SW480 (cell line): ENCODE data around the gene ATP8B4.
"Not testable (repeated sequence)": the region's sequence is repeated elsewhere in the genome, so short reads cannot be mapped to it uniquely, and the experiment has no call there.

Source experiments
- DNase-seq: peaks from one replicate; pipeline ENCODE4 v3.0.0-alpha.2; 2016; ENCODE audit warnings: low spot score

ATP8B4 gene

DNA sequence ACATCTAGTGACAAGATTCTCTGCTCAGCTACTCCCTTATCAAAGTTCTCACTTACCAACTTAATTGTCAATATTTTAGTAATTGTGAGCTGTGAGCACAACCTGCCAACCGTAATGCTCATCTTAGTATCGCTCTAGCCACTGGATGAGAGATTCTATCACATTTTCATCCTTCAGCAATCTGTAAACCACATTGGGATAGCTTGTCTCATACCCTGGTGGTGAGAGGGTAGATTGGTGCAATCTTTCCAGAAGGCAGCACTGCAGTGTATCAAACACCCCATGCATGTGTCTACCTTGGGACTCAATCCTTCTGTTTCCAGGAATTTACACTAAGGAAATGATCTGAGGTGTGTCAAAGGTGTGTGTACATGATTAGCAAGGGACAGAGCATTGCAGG lies 18.9 kb upstream of the ATP8B4 start:
- DNase-seq, result no peak

DNA sequence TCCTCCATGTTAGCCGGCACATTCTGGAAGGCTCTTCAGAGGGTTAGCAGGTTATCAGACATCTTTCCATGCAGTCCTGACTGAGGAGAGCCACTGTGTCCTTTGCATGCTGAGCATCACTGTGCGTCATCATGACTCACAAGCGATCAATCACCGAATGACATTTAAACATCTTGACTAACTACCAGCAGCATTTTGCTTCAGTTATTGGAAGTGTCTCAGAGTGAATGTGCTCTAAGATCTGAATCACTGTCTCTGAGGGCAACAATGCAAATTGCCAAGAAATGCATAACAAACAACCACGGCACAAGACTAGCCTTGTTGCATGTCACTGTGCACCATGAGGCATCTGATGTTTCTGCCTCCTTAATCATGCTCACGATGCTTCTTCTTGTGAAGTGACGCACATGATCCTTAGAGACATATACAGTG lies 18.3 kb upstream of the ATP8B4 start:
- DNase-seq, result no peak

DNA sequence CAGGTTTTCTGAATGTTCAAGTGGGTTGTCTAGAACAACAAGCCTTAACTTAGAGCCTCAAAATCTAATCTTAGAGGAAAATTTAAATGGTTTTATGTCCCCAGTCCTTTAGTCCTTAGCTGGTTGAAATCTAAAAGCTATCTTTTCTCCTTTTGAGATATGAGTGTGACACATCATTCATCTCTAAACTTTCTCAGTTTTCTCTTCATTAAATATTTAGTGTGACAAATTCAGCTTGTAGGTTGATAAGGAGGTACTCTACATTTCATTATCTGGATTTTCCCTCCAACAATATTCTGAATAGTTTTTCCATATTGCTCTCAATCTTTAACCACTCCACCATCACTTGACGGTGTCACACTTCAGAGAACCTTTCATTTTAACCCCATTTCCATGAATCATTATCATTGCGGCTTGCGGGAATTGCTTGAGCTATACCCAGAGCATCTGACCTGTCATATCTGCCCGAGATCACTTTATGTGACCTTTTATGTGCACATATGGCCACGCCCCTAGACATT lies 16.1 kb upstream of the ATP8B4 start:
- DNase-seq, result peak; percentile 4

DNA sequence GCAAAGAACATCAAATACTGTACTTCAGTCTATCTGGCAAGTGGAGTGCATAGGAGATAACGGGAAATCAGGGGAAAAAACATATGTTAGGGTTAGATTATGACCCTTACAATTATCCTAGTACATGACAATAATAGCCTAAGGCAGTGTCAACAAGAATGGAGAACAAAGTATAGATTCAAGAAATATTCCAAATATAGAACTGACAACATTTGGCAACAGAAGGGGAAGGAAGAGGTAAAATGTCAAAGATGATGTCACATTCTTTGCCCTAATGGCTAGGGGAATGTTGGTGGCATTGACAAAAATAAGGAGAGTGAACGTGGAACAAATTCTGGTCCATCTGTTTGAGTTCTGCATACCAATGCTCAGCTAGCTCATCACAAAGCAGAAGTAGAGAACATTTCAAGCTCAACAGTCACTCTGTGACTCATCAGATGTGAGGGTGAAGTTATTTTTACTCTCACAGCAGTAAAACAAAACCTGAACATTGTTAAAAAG lies 15.5 kb upstream of the ATP8B4 start:
- peak; percentile 3 for DNase-seq

- not testable (repeated sequence) for DNase-seq
Observed at GRCh38 chr15:50132251-50132984, 13.4 kb upstream of the ATP8B4 start.

DNA sequence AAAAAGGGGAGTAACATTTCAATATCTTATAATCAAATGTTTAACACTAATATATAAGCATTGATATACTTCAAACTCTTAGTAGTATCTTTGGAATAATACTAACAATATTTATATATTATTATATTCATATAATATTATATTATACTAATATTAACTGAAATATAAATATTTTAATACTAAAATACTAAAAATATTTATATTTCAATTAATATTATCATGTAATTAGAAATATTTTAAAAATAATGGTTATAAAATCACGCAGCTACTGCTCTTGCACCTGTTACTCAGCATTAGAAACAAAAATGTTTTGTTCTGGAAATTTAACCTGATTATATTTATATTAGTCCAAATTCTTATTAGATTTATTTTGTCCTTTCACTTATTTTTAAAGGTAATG lies 12.6 kb upstream of the ATP8B4 start:
- DNase-seq, result no peak

DNA sequence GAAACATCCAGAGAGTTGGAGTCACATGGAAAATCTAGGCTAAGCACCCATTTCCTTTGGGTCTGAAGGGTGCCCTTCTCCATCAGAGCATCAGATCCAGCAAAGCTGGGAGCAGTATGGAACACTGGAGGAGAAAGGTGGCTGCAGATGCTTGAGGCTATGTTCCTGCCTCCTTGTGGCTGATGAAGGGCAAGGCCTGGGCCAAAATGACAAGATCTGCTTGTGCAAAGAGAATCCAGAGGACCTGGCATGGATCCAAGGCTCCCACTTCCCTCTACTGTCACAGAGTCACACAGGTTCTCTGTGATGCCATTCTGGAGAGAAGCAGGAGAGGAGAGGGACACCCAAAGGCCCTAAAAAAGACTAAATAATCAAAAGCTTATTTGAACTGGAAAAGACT lies 9.2 kb upstream of the ATP8B4 start:
- no peak for DNase-seq

GRCh38 chr15:50127255-50127777 lies 8.3 kb upstream of the ATP8B4 start:
- no peak for DNase-seq

DNA sequence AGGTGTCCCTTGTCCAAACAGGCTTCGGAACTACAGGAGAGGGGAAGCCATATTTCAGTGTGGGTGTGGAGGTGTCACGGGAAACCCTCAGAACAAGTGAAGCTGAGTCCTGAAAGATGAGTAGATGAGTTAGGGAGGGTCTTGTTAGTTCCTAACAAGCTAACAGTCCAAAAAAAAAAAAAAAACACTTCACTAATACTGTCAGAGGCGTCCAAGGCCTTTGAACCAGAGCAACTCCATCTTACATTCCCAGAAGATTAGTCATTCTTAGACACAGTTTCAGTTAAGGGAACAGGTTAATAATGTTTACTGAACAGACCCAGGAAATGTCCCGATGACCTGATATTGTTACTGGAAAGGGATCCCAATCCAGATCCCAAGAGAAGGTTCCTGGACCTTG lies 7.0 kb upstream of the ATP8B4 start:
- no peak for DNase-seq

DNA sequence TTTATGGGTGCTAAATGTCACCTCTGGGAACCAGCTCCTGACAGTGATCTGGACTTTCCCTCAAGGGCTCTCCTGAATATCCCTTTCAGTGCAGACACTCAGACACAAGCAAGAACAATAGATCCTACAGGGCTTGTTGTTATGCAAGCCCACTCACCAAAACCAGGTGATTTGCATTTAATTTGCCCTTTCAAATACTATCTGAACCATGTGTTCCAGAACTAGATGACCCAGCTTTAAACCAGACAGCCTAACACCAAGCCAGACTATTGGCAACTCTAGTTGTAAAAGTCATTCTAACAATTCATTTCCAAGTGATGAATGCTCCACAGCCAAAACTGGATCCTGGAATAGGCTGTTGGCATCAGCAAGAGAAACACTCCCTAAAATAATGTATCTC lies 5.6 kb upstream of the ATP8B4 start:
- no peak for DNase-seq

- no peak for DNase-seq
Observed at GRCh38 chr15:50123861-50124557, 5.0 kb upstream of the ATP8B4 start.

DNA sequence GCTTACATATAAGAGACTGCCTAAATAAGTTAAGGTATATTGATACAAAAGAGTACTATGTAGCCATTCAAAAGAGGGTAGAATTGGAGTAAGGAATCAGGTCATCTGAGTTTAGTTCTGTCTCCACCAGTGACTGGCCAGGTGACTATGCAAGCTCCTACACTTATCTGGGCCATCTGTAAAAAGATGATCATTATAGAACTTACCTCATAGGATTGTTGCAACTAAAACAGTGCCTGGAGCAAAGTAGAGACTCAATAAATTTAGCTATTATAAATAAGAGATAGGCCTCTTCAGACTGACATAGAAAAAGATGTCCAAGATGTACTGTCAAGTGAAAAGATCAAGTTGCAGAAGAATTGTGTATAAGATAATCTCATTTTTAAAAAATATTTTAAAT lies 1.7 kb upstream of the ATP8B4 start:
- DNase-seq, result no peak

- DNase-seq, result no peak
Observed at GRCh38 chr15:50117431-50118027, 1.5 kb downstream of the ATP8B4 start.

DNA sequence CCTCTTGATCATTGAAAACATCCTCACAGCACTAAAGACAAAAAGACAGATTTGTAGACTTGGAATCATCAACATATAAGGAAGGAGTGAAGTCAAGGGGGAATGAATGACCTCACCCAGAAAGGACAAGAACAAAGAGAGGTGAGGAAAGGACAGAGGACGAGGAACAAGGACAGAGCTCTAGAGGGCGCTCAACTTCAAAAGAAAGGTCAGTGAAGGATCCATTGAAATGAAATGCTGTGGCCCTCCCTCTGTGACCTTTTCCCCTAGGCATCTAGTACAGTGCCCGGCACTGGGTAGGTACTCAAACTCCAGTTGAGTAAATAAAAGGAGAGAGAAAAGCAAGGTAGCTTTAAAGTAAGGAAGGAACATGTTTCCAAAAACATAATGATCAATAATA lies 2.6 kb downstream of the ATP8B4 start:
- DNase-seq, result peak; percentile 8

DNA sequence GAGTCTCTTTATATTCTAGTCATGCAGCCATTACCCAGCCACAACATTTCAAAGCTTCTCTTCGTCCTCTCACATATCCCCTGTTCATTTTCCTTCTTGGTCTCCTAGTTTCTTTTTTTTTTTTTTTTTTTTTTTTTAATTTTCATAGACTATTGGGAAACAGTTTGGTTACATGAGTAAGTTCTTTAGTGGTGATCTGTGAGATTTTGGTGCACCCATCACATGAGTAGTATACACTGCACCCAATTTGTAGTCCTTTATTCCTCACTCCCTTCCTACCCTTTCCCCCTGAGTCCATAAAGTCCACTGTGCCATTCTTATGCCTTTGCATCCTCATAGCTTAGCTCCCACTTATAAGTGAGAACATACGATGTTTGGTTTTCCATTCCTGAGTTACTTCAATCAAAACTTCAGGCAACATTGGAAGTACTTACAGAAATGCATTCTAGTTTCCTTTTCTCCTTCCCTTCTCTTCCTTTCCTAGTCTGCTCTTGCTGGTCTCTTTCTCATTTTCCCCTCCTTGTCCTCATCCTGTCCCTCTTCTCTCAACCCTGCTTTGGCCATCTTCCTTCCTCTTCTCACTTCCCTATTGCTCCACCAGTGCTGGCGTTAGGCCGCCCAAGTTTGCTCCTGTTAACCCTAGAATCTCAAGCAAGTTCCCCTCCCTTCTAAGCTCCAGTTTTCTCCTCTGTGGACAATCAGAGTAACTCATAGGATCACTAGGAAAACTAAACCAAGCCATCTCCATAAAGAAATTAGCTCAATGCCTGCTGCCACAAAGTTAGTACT lies 4.8 kb downstream of the ATP8B4 start:
- no peak for DNase-seq

DNA sequence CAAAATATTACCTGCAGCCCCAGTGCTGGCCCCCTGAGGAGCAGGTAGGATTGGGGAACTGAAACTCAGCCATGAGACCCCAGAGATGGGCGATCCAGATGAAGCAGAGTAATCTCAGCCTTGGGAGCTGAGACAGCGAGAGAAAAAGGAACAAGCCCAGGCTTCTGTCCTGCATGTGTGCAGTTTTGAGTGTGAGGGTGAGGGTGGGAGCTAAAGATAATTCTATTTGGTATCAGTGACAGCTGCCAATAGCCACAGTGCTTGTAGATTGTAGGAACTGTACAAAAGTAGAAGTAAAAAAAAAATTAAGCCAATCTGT lies 5.9 kb downstream of the ATP8B4 start:
- DNase-seq, result no peak

- no peak for DNase-seq
Observed at GRCh38 chr15:50112488-50113186, 6.4 kb downstream of the ATP8B4 start.

- DNase-seq, result no peak
Observed at GRCh38 chr15:50110285-50110684, 8.7 kb downstream of the ATP8B4 start.

DNA sequence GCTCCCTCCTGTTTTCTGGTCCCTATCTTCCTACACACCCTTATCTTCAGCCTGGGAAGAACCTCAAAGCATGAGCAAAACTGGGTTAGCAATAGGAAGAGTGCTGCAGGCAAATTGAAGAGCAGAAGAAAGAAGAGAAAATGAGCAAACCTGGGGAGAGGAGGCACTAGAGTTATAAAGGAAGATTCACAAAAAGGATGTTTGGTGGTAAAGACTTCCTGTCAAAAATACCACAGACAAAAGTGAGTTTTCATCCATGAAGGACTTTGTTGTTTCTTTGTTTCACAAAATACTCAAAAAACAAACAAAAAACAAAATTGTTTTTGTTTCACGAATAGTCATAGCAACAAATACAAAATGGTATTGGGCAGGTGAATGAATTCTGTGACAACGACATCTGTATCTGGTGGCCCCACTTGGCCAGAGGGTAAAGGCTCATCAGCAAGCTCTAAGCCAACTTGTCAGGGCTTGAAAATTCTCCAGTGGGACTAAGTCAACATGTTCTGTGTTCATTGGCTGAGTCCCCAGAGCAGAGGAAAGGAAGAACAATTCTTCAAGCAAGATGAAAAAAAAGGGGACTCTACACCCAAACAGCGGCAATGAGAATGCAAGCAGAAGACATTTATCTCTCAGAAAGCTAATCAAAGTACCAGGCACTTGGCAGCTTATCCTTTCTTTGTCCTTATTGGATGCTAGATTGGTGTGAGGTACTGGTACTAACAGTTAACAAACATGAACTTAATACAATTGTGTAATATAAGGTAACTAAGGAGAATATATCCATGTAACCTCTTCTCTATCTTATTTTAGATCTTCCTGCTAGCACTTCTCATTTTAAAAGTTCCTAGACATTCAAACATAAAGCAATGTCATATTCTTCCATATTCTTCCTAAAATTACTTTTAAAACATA lies 9.7 kb downstream of the ATP8B4 start:
- DNase-seq, result no peak

- no peak for DNase-seq
Observed at GRCh38 chr15:50108461-50108860, 10.6 kb downstream of the ATP8B4 start.
